Stimulated activated naive B cell treated with anti-CD40 and anti-IgM and Interleukin-4, amounts not matched to agents 10 μg/mL and 1 μg/mL and 100 μg/mL, for 72 hours (primary cell): Measurements from ENCODE around the gene NR6A1.

Source experiments
- ATAC-seq, 2 donors: fragments of 150-1000 bp; cut with Tn5 transposase; replicated peaks; 2 replicates each; pipeline ENCODE4 v1.10.0; 2021; ENCODE audit warnings: moderate library complexity in 1 of 2
- DNase-seq: peaks from one replicate; pipeline ENCODE4 v3.0.0; 2021
- H3K27ac Mint-ChIP-seq: one replicate; pipeline ENCODE4 v1.8.0; 2022; ENCODE audit warnings: mild to moderate bottlenecking, mixed read lengths
- H3K27me3 Mint-ChIP-seq, 2 donors: one replicate each; pipeline ENCODE4 v1.8.0; 2022; ENCODE audit warnings: mixed read lengths in 2 of 2
- H3K36me3 Mint-ChIP-seq, 2 donors: one replicate each; pipeline ENCODE4 v1.8.0; 2022; ENCODE audit warnings: mixed read lengths in 2 of 2, mild to moderate bottlenecking in 1 of 2
- H3K4me1 Mint-ChIP-seq, 2 donors: one replicate each; pipeline ENCODE4 v1.8.0; 2022; ENCODE audit warnings: mixed read lengths in 2 of 2, mild to moderate bottlenecking in 1 of 2
- H3K4me3 Mint-ChIP-seq, 2 donors: one replicate each; pipeline ENCODE4 v1.8.0; 2022; ENCODE audit warnings: mild to moderate bottlenecking in 2 of 2, mixed read lengths in 2 of 2, moderate library complexity in 1 of 2
- H3K9me3 Mint-ChIP-seq, 2 donors: one replicate each; pipeline ENCODE4 v1.8.0; 2022; ENCODE audit warnings: mixed read lengths in 2 of 2, mild to moderate bottlenecking in 1 of 2

Gene NR6A1

DNA sequence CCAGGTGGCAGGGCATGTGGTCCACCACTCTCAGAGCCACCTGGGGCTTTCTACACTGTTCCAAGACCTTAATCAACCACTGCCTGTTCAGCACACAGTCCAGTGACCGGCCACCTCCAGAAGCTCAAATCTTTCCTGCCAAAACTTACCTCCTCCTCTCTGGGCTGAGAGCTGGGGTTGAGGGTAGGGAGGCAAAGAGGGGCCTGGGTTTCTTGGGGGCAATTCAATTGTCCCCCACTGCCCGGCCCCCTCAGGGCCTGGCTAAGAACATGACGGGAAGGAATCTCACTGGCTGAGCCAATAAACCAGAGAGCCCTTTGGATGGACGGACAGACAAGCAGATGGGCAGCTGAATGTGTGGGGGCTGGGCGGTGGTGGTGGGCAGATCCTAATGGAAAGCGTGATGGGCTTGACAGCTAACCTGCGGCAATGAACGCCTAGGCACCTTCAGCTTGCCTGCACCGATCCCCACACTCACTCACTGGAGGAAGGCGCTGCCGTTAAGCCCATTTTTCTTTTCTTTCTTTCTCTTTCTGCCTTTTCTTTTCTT is 269.3 kb downstream of the NR6A1 start:
- Mint-ChIP-seq H3K36me3 (peaks cover 4 to 8% of the 10 kb centered on the region in 2 donors), H3K9me3 (no peaks in the 10 kb centered on the region), H3K27ac (no peak overlapping the region), H3K27me3 (peaks cover 40 to 59% of the 10 kb centered on the region in 2 donors), H3K4me1 (peaks cover 19 to 24% of the 10 kb centered on the region in 2 donors), H3K4me3 (no peak overlapping the region)
- no peak for ATAC-seq
- no peak for DNase-seq

GRCh38 chr9:124500796-124501611 is 270.1 kb downstream of the NR6A1 start:
- H3K27me3 Mint-ChIP-seq = peaks cover 32 to 51% of the 10 kb centered on the region in 2 donors
- H3K27ac Mint-ChIP-seq = no peak overlapping the region
- peaks cover 4 to 8% of the 10 kb centered on the region in 2 donors for H3K36me3 Mint-ChIP-seq
- peak in 1 of 2 donors; percentile 12 for ATAC-seq
- no peak for DNase-seq
- peaks cover 23 to 30% of the 10 kb centered on the region in 2 donors for H3K4me1 Mint-ChIP-seq
- no peak overlapping the region for H3K4me3 Mint-ChIP-seq
- no peaks in the 10 kb centered on the region for H3K9me3 Mint-ChIP-seq

DNA sequence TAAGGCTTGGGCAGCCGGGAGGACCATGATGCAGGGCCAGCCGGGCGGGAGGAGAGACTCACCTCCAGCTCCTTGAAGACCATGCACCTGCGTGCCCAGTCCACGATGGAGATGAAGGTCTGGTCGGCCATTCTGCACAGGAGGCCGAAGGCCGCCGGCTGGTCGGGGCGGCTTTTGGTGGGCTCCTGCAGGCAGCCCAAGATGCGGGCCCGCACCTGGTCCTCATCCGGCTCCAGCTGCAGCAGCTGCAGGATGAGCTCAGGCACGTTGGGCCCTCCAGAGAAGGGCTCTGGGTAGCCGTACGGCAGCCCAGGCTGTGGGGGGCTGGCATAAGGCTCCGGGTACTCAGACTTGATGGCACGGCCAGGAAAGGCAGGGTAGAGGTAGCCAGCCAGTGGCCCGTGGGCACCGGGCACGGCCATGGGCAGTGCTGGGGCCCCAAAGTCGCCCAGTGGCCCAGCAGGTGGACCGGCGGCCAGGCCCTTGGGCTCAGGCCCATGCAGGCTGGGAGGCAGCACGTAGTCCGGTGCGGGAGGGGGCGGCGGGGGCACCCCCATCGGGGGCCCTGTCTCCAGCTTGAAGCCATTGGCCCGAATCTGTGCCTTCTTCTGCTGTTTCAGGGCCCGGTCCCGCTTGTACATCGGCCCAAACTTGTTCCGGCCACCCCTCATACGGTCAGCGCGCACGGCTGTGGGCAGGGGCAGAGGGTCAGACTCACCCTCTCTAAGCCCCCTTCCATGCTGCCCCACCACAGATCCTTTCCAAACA is 270.9 kb downstream of the NR6A1 start:
- Mint-ChIP-seq H3K27ac (no peak overlapping the region), H3K4me3 (no peak overlapping the region), H3K36me3 (peaks cover 4 to 6% of the 10 kb centered on the region in 2 donors), H3K4me1 (peaks cover 28 to 37% of the 10 kb centered on the region in 2 donors), H3K27me3 (peaks cover 28 to 43% of the 10 kb centered on the region in 2 donors), H3K9me3 (no peaks in the 10 kb centered on the region)
- no peak for DNase-seq
- ATAC-seq = no peak

DNA sequence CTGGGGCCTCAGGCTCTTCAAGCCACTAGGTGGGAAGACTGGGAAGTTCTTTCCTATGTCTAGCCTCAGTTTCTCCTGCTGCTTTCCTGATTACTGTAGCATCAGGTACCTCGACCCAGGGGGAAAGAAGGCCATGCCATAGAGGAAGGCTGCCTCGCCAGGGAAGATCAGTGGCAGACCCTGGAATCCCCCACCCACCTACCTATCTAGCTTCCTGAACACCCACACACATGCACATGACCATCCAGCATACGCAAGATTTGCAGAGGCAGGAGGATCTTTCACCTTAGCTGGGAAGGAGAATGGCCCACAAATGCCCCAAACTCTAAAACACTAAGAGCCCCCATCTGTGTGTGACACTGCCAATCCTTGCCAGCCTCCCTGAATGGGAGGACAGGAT is 271.9 kb downstream of the NR6A1 start:
- no peak overlapping the region for H3K4me3 Mint-ChIP-seq
- no peak overlapping the region for H3K27ac Mint-ChIP-seq
- peaks cover 28 to 37% of the 10 kb centered on the region in 2 donors for H3K4me1 Mint-ChIP-seq
- peaks cover 26 to 38% of the 10 kb centered on the region in 2 donors for H3K27me3 Mint-ChIP-seq
- peak; percentile 35 to 44 for ATAC-seq
- no peaks in the 10 kb centered on the region for H3K9me3 Mint-ChIP-seq
- H3K36me3 Mint-ChIP-seq = peaks cover 4 to 5% of the 10 kb centered on the region in 2 donors
- no peak for DNase-seq

DNA sequence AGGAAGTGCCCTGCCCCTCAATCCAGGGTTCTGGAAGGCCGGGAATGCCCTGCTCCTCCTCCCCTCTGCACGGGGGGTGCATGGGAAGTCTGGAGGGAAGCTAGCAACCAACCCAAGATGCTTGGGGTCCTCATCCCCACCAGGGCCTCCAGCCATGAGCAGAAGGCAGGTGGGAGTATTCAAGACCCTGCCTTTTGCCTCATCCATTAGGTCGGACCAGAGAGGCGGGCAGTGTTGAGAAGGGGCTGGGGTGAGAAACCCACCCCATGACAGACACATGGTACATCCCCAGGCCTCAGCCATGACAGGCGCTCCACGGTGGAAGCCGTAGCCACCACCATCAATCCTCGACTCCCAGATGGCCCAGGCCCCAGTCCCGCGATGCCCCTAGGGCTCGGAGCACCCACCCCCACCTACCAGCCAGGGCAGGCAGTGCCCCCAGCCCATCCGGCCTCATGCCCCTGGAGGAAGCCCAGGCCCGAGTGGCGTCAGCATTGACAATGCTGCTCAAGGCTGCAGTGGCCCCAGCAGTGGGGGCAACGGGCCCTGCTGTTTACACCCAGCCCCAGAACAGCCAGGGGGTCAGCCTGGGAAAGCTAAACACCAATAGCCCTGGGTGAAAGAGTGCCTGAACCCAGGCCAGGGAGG is 272.5 kb downstream of the NR6A1 start:
- no peak overlapping the region for H3K27ac Mint-ChIP-seq
- peaks cover 23 to 31% of the 10 kb centered on the region in 2 donors for H3K4me1 Mint-ChIP-seq
- no peaks in the 10 kb centered on the region for H3K9me3 Mint-ChIP-seq
- no peak overlapping the region for H3K4me3 Mint-ChIP-seq
- ATAC-seq = no peak
- H3K36me3 Mint-ChIP-seq = peaks cover under 1% of the 10 kb centered on the region in 2 donors
- no peak for DNase-seq
- H3K27me3 Mint-ChIP-seq = peaks cover 20 to 32% of the 10 kb centered on the region in 2 donors

GRCh38 chr9:124498040-124498439 is 273.1 kb downstream of the NR6A1 start:
- no peaks in the 10 kb centered on the region for H3K36me3 Mint-ChIP-seq
- H3K27me3 Mint-ChIP-seq = peaks cover 20 to 26% of the 10 kb centered on the region in 2 donors
- peaks cover 22 to 30% of the 10 kb centered on the region in 2 donors for H3K4me1 Mint-ChIP-seq
- H3K4me3 Mint-ChIP-seq = no peak overlapping the region
- no peaks in the 10 kb centered on the region for H3K9me3 Mint-ChIP-seq
- DNase-seq (no peak), ATAC-seq (no peak)
- H3K27ac Mint-ChIP-seq = no peak overlapping the region

- ATAC-seq (no peak), DNase-seq (no peak)
- H3K4me3 Mint-ChIP-seq = no peak overlapping the region
- peaks cover 20 to 24% of the 10 kb centered on the region in 2 donors for H3K27me3 Mint-ChIP-seq
- no peaks in the 10 kb centered on the region for H3K9me3 Mint-ChIP-seq
- H3K4me1 Mint-ChIP-seq = peaks cover 22 to 30% of the 10 kb centered on the region in 2 donors
- no peaks in the 10 kb centered on the region for H3K36me3 Mint-ChIP-seq
- H3K27ac Mint-ChIP-seq = no peak overlapping the region
These were observed 273.7 kb downstream of the NR6A1 start for GRCh38 chr9:124497441-124497840.

DNA sequence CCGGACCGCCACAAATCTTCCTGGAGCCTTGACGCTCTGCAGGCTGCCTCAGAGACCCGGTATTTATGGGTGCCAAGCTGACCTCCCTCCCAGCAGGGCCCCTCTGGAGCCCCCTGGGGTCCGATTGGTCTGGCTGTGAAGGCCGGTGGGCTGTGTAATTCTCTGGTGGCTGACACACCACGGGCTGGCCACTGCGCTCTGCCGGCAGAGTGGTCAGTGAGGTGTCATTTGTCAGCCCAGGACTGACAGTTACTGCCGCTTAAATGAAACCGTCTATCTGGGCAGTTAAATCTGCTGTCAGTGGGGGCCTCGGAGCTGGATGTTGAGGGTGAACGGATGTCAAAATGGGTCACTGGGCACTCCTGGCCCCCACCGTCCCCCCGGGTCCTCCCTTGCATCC is 274.6 kb downstream of the NR6A1 start:
- Mint-ChIP-seq H3K9me3 (no peaks in the 10 kb centered on the region), H3K27ac (no peak overlapping the region), H3K27me3 (peaks cover 14 to 18% of the 10 kb centered on the region in 2 donors), H3K4me3 (no peak overlapping the region), H3K4me1 (peaks cover 22 to 30% of the 10 kb centered on the region in 2 donors), H3K36me3 (no peaks in the 10 kb centered on the region)
- DNase-seq (no peak), ATAC-seq (no peak)

- DNase-seq (no peak), ATAC-seq (no peak)
- H3K27me3 Mint-ChIP-seq = peaks cover 13 to 18% of the 10 kb centered on the region in 2 donors
- no peaks in the 10 kb centered on the region for H3K36me3 Mint-ChIP-seq
- no peaks in the 10 kb centered on the region for H3K9me3 Mint-ChIP-seq
- peaks cover 22 to 29% of the 10 kb centered on the region in 2 donors for H3K4me1 Mint-ChIP-seq
- H3K27ac Mint-ChIP-seq = no peak overlapping the region
- H3K4me3 Mint-ChIP-seq = no peak overlapping the region
These were observed 275.0 kb downstream of the NR6A1 start for GRCh38 chr9:124496075-124496449.

- peaks cover 7 to 14% of the 10 kb centered on the region in 2 donors for H3K27me3 Mint-ChIP-seq
- H3K9me3 Mint-ChIP-seq = no peaks in the 10 kb centered on the region
- H3K4me1 Mint-ChIP-seq = peaks cover 17 to 24% of the 10 kb centered on the region in 2 donors
- ATAC-seq = no peak
- H3K4me3 Mint-ChIP-seq = no peak overlapping the region
- no peaks in the 10 kb centered on the region for H3K36me3 Mint-ChIP-seq
- H3K27ac Mint-ChIP-seq = no peak overlapping the region
- no peak for DNase-seq
These were observed 275.7 kb downstream of the NR6A1 start for GRCh38 chr9:124495126-124496074.

DNA sequence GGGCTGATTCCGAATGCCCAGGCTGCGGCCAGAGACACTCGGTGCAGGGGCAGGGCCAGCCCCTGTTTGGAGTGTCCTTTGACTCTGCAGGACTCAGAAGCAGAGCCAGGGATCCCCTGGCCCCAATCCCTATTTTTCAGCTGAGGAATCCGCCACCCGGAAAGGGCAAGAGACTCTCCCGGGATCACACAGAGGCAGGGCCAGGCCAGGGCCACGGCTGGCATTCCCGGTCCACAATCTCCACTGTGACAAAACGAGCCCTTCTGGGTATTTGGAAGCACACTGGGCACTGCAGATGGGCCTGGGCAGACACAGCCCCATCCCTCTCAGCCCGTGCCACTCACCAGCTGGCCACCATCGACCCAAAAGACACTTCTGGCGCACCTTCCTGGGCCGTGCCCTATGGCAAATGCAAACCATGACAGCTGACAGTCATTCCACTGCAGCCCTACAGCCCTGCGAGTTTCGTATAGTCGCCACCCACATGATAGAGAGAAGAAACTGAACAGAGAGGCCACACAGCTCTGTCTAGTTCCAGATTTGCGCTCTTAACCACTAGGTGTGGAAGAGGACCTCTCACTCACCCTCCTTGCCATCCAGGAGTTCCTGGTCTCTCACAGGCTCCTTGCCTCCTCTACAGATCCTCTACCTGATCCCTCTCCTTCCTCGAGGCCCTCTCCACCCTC is 277.2 kb downstream of the NR6A1 start:
- H3K27ac Mint-ChIP-seq = peak overlapping the region; percentile 11
- ATAC-seq = peak in 1 of 2 donors; percentile 60
- peaks cover 11 to 16% of the 10 kb centered on the region in 2 donors for H3K27me3 Mint-ChIP-seq
- no peak overlapping the region for H3K4me3 Mint-ChIP-seq
- no peak for DNase-seq
- H3K4me1 Mint-ChIP-seq = peaks cover 9 to 14% of the 10 kb centered on the region in 2 donors
- no peaks in the 10 kb centered on the region for H3K36me3 Mint-ChIP-seq
- no peaks in the 10 kb centered on the region for H3K9me3 Mint-ChIP-seq

- Mint-ChIP-seq H3K27ac (no peak overlapping the region), H3K4me3 (no peak overlapping the region), H3K4me1 (peaks cover 9 to 14% of the 10 kb centered on the region in 2 donors), H3K27me3 (peaks cover 11 to 20% of the 10 kb centered on the region in 2 donors), H3K36me3 (no peaks in the 10 kb centered on the region), H3K9me3 (no peaks in the 10 kb centered on the region)
- DNase-seq = no peak
- ATAC-seq = no peak
These were observed 277.9 kb downstream of the NR6A1 start for GRCh38 chr9:124493218-124493617.

DNA sequence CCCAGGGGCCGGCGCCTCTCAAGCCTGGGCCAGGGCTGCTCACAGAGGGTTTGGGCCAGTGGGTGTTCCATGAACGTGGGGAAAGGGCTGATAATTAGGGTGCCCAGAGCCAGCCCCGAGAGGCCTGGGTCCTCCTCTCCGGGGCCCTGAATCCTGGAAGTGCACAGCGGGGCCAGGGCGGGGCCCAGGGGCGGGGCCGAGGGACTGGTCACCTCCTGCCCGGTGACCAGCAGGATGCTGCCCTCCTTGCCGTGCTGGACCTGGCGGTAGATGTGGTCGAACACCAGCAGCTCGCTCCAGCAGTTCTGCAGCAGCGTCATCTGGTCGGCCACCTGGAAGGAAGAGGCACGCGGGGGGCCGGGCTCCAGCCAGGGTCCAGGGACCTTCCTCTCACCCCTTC is 278.3 kb downstream of the NR6A1 start:
- peaks cover 11 to 21% of the 10 kb centered on the region in 2 donors for H3K27me3 Mint-ChIP-seq
- H3K27ac Mint-ChIP-seq = no peak overlapping the region
- H3K4me1 Mint-ChIP-seq = peaks cover 9 to 14% of the 10 kb centered on the region in 2 donors
- H3K4me3 Mint-ChIP-seq = no peak overlapping the region
- H3K9me3 Mint-ChIP-seq = no peaks in the 10 kb centered on the region
- DNase-seq (no peak), ATAC-seq (no peak)
- no peaks in the 10 kb centered on the region for H3K36me3 Mint-ChIP-seq
